Measurements from ENCODE around the gene NOS1. TPM values are rescaled to one million over a fixed set of nuclear protein-coding genes. Genes with fewer than 3 reads are reported as not detected.

Gene NOS1
- polyA plus RNA-seq, 1 donor, result 0.77 TPM

- no peak for DNase-seq
Observed at GRCh38 chr12:117167769-117168168, 193.7 kb downstream of the NOS1 start.

DNA sequence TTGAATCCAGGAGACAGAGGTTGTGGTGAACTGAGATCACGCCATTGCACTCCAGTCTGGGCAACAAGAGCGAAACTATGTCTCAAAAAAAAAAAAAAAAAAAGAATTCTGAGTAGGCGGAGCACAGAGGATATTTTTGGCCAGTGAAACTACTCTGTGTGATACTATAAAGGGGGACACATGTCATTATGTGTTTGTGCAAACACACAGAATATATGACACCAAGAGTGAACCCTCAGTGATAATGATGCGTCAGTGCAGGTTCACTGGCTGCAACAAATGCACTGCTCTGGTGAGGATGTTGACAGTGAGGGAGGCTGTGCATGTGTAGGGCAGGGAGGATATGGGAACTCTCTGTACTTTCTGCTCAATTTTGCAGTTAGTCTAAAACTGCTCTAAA is 195.3 kb downstream of the NOS1 start:
- DNase-seq, result no peak

GRCh38 chr12:117165342-117165741 is 196.1 kb downstream of the NOS1 start:
- no peak for DNase-seq

DNA sequence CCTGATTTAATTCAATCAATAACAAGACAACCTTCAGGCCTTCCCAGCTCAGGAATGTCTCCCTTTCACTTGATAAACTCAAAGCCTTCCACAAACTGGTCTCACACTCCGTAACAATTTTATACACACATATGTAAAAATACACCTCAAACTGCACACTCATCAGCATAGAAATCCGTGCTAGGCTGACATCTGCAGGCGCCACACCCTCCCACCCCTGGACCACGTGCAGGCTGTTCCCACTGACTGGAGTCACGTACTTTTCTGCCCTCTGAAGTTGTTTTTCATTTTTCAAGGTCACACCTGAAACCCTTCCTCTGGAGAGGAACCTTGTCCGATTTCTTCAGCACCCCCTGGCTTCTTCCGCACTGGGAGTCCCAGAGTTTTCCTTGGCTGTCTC is 198.8 kb downstream of the NOS1 start:
- DNase-seq, result no peak

DNA sequence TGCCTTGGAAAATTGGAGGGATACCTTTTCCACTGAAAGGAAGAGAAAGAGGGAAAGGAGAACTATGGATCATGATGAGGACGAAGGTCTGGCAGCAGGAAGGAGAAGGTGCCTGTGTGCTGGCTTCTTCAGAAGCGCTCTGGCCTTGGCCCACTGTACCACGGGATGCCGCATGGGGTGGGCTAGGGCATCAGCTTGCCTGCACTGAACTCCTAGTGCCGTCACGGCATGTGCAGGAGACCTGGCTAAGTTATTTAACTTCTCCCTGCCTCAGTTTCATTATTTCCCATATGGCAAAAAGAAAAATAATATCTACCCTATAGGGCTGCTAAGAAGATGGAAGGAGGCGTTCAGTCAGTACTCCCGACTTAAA is 199.3 kb downstream of the NOS1 start:
- no peak for DNase-seq

DNA sequence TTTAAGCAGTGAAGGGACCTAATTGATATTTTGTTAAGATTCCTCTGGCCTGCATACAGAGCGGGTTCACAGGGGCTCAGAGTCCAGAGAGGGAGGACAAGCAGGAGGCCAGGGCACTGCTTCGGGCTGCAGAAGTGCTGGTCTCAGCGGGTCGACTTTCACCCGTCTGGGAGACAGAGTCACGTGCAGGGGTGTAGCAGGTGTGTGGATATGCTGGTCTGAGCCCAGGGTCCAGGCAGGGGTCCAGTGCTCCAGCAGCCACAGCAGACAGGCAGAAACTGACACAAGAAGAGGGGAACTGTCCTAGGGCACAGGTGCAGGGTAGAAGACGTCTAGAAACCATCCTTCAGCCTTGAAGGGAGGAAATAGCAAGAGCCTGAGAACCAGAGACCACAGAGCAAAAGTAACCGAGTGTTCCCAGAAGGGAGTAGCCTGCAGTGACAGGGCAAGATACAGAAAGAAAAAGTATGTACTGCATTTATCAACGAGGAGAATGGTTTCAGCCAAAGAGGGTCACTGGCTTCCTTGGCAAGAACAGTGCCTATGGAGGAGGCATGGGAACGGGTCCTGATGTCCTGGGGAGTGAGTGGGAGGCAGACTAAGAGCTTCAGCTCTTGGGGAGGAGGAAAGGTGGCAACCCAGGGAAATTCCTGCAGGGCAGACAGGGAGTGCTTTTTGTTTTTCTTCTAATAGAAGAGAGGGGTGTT is 199.8 kb downstream of the NOS1 start:
- no peak for DNase-seq

DNA sequence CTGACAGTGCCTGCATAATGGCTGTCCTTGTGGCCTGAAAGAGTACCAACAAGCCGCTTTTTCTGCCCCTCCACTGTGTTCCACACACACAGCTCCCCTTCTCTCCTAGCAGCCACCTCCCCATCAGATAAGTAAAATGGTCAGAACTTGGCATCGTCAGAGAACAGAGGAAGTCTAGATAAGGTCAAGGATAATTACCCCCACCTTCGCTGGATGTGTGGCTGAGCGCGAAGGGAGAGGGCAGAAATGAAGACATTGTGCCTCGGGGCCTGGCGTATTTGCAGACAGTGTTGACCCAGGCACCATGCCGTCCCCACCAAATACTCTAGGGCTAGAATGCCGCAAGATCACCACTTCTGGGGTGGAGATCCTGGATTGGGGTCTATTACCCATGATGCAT is 201.8 kb downstream of the NOS1 start:
- DNase-seq, result no peak

GRCh38 chr12:117158911-117159553 is 202.4 kb downstream of the NOS1 start:
- DNase-seq, result no peak

Other genes starting within 250 kb of the NOS1 start
- gene FBXO21, start 171.2 kb downstream of the NOS1 start, polyA plus RNA-seq (ENCODE audit: insufficient read length), result 24.9 TPM